Uterus (tissue), 4 donors: ENCODE data around the gene FBXO34. TPM values are rescaled to one million over a fixed set of nuclear protein-coding genes. Genes with fewer than 3 reads are reported as not detected.

Source experiments
- DNase-seq, 2 donors: peaks; one replicate each; pipeline ENCODE4 v3.0.0-alpha.2; 2019 to 2020
- H3K27ac ChIP-seq, 2 donors: fragments of 200-600 bp; sonication (generic); 1 replicate in 1 of 2; 2 replicates in 1 of 2; pipeline ENCODE4 v1.5.1; 2016 to 2018
- H3K27me3 ChIP-seq, 2 donors: fragments of 200-600 bp; sonication (generic); one replicate each; pipeline ENCODE4 v1.5.1; 2018 to 2019; ENCODE audit warnings: control low read depth in 1 of 2
- H3K36me3 ChIP-seq, 2 donors: fragments of 200-600 bp; sonication (generic); one replicate each; pipeline ENCODE4 v1.5.1; 2019; ENCODE audit warnings: control low read depth in 1 of 2
- H3K4me1 ChIP-seq, 2 donors: fragments of 200-600 bp; sonication (generic); one replicate each; pipeline ENCODE4 v1.5.1; 2018 to 2019; ENCODE audit warnings: control low read depth in 1 of 2
- H3K4me3 ChIP-seq, 2 donors: fragments of 200-600 bp; sonication (generic); 1 replicate in 1 of 2; 2 replicates in 1 of 2; pipeline ENCODE4 v1.5.1; 2018 to 2019; ENCODE audit warnings: mild to moderate bottlenecking in 1 of 2
- H3K9me3 ChIP-seq, 2 donors: fragments of 200-600 bp; sonication (generic); one replicate each; pipeline ENCODE4 v1.5.1; 2019; ENCODE audit warnings: control low read depth in 1 of 2
- CTCF ChIP-seq, 4 experiments: fragments of 200-600 bp in 2 of 4; fragments of 450-650 bp in 2 of 4; sonication (generic) in 2 of 4; IDR thresholded peaks; one replicate each; pipeline ENCODE4 v1.5.1; 2016 to 2019; ENCODE audit warnings: antibody characterized with exemption in 4 of 4, mild to moderate bottlenecking in 2 of 4, moderate library complexity in 1 of 4
- POLR2A ChIP-seq, 2 donors: fragments of 450-650 bp; IDR thresholded peaks; one replicate each; pipeline ENCODE4 v1.6.1; 2016; ENCODE audit warnings: antibody characterized with exemption in 2 of 2, mild to moderate bottlenecking in 1 of 2, moderate library complexity in 1 of 2
- intact Hi-C: fragments of 100-400 bp; cut with DNase I; formaldehyde crosslinking; loops from one replicate; pipeline ENCODE4 v1.15.1; 2023; ENCODE audit warnings: low total_unique reads
- total RNA-seq, 4 donors: library from RNA; depleted of rRNA in 3 of 4; stranded (reverse); fragments of >200 nt in 3 of 4; gene quantifications; one replicate each; pipeline versions ENCODE4 v1.1.0 to v1.2.4, GENCODE V29; 2014 to 2023
- donor health status: DM: yes; HTN: yes; CAD: no.

The FBXO34 gene
- total RNA-seq, 4 donors from 2014 or later, result 15.9 to 47.4 (median 20.3) TPM

GRCh38 chr14:55324812-55325211 lies 53.6 kb downstream of the FBXO34 start:
- Histone ChIP-seq H3K4me1 (peaks cover 0 to 3% of the 10 kb centered on the region in 2 donors), H3K36me3 (no peaks in the 10 kb centered on the region), H3K27me3 (no peaks in the 10 kb centered on the region), H3K9me3 (no peaks in the 10 kb centered on the region), H3K4me3 (no peak overlapping the region), H3K27ac (no peak overlapping the region)
- DNase-seq, result no peak
- intact Hi-C loops, result no loop called here
- TF ChIP-seq CTCF (IDR thresholded peaks at IDR 0.05) (no peak), POLR2A (IDR thresholded peaks at IDR 0.05) (no peak)

- Histone ChIP-seq H3K27ac (no peak overlapping the region), H3K36me3 (no peaks in the 10 kb centered on the region), H3K4me3 (no peak overlapping the region), H3K4me1 (peaks cover 0 to 3% of the 10 kb centered on the region in 2 donors), H3K27me3 (no peaks in the 10 kb centered on the region), H3K9me3 (no peaks in the 10 kb centered on the region)
- intact Hi-C loops, result no loop called here
- DNase-seq, result no peak
- TF ChIP-seq CTCF (IDR thresholded peaks at IDR 0.05) (no peak), POLR2A (IDR thresholded peaks at IDR 0.05) (no peak)
These were observed 56.0 kb downstream of the FBXO34 start for GRCh38 chr14:55327179-55327578.

- H3K27me3 ChIP-seq, result no peaks in the 10 kb centered on the region
- no peak for DNase-seq
- TF ChIP-seq POLR2A (IDR thresholded peaks at IDR 0.05), result no peak
- no peak for TF ChIP-seq CTCF (IDR thresholded peaks at IDR 0.05)
- H3K4me1 ChIP-seq, result peaks cover 0 to 3% of the 10 kb centered on the region in 2 donors
- no peak overlapping the region for H3K4me3 ChIP-seq
- H3K36me3 ChIP-seq, result no peaks in the 10 kb centered on the region
- no peaks in the 10 kb centered on the region for H3K9me3 ChIP-seq
- intact Hi-C loops, result no loop called here
- no peak overlapping the region for H3K27ac ChIP-seq
These were observed 57.1 kb downstream of the FBXO34 start for GRCh38 chr14:55328317-55328716.

- peaks cover 0 to 3% of the 10 kb centered on the region in 2 donors for H3K4me1 ChIP-seq
- no peaks in the 10 kb centered on the region for H3K9me3 ChIP-seq
- intact Hi-C loops, result no loop called here
- no peaks in the 10 kb centered on the region for H3K27me3 ChIP-seq
- DNase-seq, result no peak
- H3K4me3 ChIP-seq, result no peak overlapping the region
- H3K36me3 ChIP-seq, result no peaks in the 10 kb centered on the region
- TF ChIP-seq CTCF (IDR thresholded peaks at IDR 0.05), result no peak
- TF ChIP-seq POLR2A (IDR thresholded peaks at IDR 0.05), result no peak
- peak overlapping the region in 1 of 2 donors; percentile 14 for H3K27ac ChIP-seq
These were observed 58.9 kb downstream of the FBXO34 start for GRCh38 chr14:55329999-55330710.

- H3K4me1 ChIP-seq, result peaks cover 0 to 3% of the 10 kb centered on the region in 2 donors
- H3K36me3 ChIP-seq, result no peaks in the 10 kb centered on the region
- no peaks in the 10 kb centered on the region for H3K27me3 ChIP-seq
- H3K27ac ChIP-seq, result no peak overlapping the region
- H3K9me3 ChIP-seq, result no peaks in the 10 kb centered on the region
- H3K4me3 ChIP-seq, result no peak overlapping the region
- no peak for TF ChIP-seq CTCF (IDR thresholded peaks at IDR 0.05)
- TF ChIP-seq POLR2A (IDR thresholded peaks at IDR 0.05), result no peak
- DNase-seq, result no peak
- intact Hi-C loops, result no loop called here
These were observed 61.7 kb downstream of the FBXO34 start for GRCh38 chr14:55332654-55333570.
